NCI-H2107 treated with DMSO at 0.1 percent for 48 hours (cell line): ENCODE data around the gene CALHM2.

Experiments used
- DNase-seq: peaks from one replicate; lab custom pipeline; 2025; ENCODE audit not compliant: unreplicated experiment; lab: John Stamatoyannopoulos, UW

Gene CALHM2

GRCh38 chr10:103476046-103476768 is 24.0 kb upstream of the CALHM2 start:
- DNase-seq, result no peak

- no peak for DNase-seq
Measured at GRCh38 chr10:103475437-103475836, 23.3 kb upstream of the CALHM2 start.

GRCh38 chr10:103474077-103474476 is 21.9 kb upstream of the CALHM2 start:
- no peak for DNase-seq

GRCh38 chr10:103473261-103473671 is 21.1 kb upstream of the CALHM2 start:
- no peak for DNase-seq

- no peak for DNase-seq
Measured at GRCh38 chr10:103472005-103472404, 19.8 kb upstream of the CALHM2 start.

- no peak for DNase-seq
Measured at GRCh38 chr10:103470761-103471653, 18.8 kb upstream of the CALHM2 start.

- no peak for DNase-seq
Measured at GRCh38 chr10:103469201-103469600, 17.0 kb upstream of the CALHM2 start.

- no peak for DNase-seq
Measured at GRCh38 chr10:103467406-103467805, 15.2 kb upstream of the CALHM2 start.

GRCh38 chr10:103466734-103467133 is 14.6 kb upstream of the CALHM2 start:
- no peak for DNase-seq

- no peak for DNase-seq
Measured at GRCh38 chr10:103465411-103466179, 13.4 kb upstream of the CALHM2 start.

- DNase-seq, result no peak
Measured at GRCh38 chr10:103463499-103463898, 11.3 kb upstream of the CALHM2 start.

GRCh38 chr10:103459615-103460014 is 7.4 kb upstream of the CALHM2 start:
- no peak for DNase-seq

- DNase-seq, result peak; percentile 63
Measured at GRCh38 chr10:103458720-103459119, 6.5 kb upstream of the CALHM2 start, which contains the start of gene CALHM1. CALHM1 (minus strand) TSS chr10:103458900; CDS start chr10:103458751, 149 bp downstream.

GRCh38 chr10:103457896-103458583 is 5.9 kb upstream of the CALHM2 start:
- no peak for DNase-seq

- DNase-seq, result no peak
Measured at GRCh38 chr10:103457176-103457712, 5.1 kb upstream of the CALHM2 start.

- DNase-seq, result no peak
Measured at GRCh38 chr10:103456074-103456660, 4.0 kb upstream of the CALHM2 start.

GRCh38 chr10:103455235-103455634 is 3.1 kb upstream of the CALHM2 start:
- DNase-seq, result no peak

GRCh38 chr10:103454026-103454425 is 1.9 kb upstream of the CALHM2 start:
- DNase-seq, result no peak

- no peak for DNase-seq
Measured at GRCh38 chr10:103452506-103453230, 498 bp upstream of the CALHM2 start.
